Measurements from ENCODE around the gene UNCX. TPM values are rescaled to one million over a fixed set of nuclear protein-coding genes. Genes with fewer than 3 reads are reported as not detected.

UNCX gene
- total RNA-seq, 4 donors from 2014 or later: not detected

DNA sequence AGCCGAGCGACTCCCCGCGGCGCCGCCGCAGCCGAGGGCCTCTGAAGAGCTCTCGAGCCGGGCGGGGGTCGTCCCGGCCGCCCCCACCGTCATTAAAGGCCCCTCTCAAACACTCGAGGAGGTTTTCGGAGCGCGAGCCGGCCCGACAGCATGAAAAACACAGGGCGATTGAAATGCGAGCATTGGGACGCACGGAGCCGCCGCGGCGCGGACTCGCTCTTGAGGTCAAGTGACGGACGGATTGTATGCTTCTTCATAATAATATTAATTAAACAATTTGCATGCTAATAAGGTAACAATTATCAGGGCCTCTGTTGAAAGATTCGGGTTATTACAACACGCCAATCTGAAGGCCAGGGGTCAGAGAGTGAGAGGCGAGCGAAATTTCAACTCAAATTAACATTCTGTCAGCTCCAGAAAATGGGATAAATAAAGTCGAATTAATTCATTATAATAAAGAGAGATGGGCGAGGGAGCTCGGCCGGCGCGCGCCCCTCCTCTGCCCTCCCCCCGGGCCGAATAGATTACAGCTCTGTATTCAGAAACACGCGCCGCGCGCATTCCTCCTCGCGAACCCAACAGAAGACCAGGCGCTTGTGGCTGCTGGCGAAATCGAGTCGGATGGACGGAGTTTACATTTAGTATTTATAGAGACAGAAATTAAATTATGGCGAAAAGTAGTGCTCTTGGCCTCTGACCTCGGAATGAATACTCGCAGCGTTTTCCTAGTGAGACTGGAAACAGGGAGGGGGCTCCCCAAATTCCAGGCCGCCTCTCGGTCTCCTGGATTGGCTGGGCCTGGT lies 2.1 kb upstream of the UNCX start:
- intact Hi-C loops (cut with DNase I; ENCODE audit: low total_unique reads): no loop called here
- DNase-seq (ENCODE audit: low spot score in 2 of 2): no peak
- H3K4me3 ChIP-seq (ENCODE audit: low read depth, poor library complexity, severe bottlenecking): no peak overlapping the region
- TF ChIP-seq, protein P1, sequence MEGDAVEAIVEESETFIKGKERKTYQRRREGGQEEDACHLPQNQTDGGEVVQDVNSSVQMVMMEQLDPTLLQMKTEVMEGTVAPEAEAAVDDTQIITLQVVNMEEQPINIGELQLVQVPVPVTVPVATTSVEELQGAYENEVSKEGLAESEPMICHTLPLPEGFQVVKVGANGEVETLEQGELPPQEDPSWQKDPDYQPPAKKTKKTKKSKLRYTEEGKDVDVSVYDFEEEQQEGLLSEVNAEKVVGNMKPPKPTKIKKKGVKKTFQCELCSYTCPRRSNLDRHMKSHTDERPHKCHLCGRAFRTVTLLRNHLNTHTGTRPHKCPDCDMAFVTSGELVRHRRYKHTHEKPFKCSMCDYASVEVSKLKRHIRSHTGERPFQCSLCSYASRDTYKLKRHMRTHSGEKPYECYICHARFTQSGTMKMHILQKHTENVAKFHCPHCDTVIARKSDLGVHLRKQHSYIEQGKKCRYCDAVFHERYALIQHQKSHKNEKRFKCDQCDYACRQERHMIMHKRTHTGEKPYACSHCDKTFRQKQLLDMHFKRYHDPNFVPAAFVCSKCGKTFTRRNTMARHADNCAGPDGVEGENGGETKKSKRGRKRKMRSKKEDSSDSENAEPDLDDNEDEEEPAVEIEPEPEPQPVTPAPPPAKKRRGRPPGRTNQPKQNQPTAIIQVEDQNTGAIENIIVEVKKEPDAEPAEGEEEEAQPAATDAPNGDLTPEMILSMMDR (IDR thresholded peaks at IDR 0.05): no peak
- no peak for TF ChIP-seq POLR2A (IDR thresholded peaks at IDR 0.05)
- WGBS, 2 donors: 11 to 16% methylated on average over 64 of the region's 64 CpGs

DNA sequence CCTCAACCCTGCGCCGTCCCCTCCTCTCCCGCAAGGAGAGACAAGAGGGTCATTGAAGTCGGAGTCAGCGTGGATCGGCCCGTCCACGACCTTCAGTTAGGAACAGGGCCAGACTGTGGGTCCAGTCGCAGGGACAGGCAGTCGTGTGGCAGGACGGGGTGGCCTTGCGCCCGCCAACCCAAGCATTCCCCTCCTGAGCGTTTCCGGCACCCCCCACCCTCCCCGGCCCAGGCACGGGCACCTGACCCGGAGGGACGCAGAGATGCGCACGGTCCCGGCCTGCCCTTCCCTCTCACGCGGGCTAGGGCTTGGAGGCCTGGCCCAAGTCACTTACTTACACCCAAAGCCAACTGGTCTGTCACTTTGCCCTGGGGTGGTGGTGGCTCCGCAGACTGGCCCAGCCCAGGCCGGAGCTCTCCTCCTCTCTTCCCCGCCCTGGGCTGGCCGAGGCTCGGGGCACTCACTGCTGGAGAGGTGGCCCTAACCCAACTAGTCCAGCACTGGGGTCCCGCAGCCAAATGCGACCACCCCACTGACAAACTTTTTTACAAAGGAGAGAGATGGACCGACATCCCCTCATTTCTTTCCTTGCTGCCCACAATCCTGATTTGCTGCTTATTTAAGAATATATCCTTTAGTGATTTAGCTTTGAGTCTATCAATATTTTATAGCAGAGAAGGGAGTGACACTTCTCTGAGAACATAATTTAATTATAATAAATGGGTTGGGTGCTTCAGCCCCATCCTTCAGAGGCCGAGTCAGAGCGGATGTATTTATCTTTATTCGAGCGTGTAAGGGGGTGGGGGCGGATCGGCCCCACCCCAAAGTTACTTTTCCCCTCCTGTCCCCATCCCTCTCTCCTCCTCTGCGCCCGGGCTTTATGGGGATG lies 1.2 kb upstream of the UNCX start:
- no peak for DNase-seq (ENCODE audit: low spot score in 2 of 2)
- TF ChIP-seq, protein P1 (IDR thresholded peaks at IDR 0.05): no peak
- no peak for TF ChIP-seq POLR2A (IDR thresholded peaks at IDR 0.05)
- 8 to 9% methylated on average over 26 to 40 of the region's 40 CpGs for WGBS, 2 donors
- intact Hi-C loops (cut with DNase I; ENCODE audit: low total_unique reads): no loop called here
- no peak overlapping the region for H3K4me3 ChIP-seq (ENCODE audit: low read depth, poor library complexity, severe bottlenecking)

DNA sequence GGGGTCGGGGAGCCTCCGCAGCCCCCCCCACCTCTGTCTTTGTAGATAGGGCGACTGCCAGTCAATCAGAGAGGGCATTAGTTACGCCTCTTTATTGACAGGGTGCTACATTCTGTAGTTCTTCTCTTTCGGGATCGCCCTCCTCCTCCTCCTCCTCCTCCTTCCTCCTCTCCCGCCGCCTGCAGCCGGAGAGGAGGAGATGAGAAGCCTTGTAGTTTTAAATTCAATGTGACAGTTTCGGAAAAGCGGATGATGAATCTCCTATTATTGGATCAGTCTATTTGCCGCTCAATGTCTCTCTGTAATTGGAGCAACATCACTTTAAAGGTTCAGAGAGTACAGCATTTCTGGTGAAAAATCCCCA lies 587 bp upstream of the UNCX start:
- intact Hi-C loops (cut with DNase I; ENCODE audit: low total_unique reads): no loop called here
- WGBS, 2 donors: 5 to 6% methylated on average over 12 of the region's 12 CpGs
- no peak for DNase-seq (ENCODE audit: low spot score in 2 of 2)
- TF ChIP-seq, protein P1 (IDR thresholded peaks at IDR 0.05): no peak
- TF ChIP-seq POLR2A (IDR thresholded peaks at IDR 0.05): no peak
- no peak overlapping the region for H3K4me3 ChIP-seq (ENCODE audit: low read depth, poor library complexity, severe bottlenecking)

DNA sequence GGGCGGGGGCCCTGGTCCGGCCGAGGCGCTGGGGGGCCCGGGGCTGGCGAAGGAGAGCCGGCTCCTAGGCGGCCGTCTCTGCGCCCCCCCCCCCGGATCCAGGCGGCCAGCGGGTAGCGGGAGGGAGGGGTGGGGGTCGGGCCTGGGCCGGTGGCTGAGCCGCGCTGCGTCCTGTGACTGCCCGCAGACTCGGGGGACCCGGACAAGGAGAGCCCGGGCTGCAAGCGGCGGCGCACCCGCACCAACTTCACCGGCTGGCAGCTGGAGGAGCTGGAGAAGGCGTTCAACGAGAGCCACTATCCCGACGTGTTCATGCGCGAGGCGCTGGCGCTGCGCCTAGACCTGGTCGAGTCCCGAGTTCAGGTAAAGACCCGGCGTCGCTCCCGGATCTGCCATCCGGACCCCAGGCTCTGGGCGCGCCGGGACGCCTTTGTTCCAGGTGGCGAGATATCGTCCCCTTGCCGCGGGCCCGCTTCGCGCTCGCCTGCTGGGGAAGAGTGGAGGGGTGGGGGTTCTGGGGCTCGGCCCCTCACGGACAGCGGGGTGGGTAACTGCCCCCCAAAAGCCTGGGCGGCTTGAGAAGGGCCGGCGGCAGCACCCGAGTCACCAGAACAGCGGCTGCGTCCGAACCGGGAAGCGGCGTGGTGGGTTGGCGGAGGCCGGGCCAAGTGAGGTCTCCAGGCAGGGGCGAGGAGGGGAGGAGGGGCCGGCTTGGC lies 819 bp downstream of the UNCX start:
- DNase-seq (ENCODE audit: low spot score in 2 of 2): no peak
- no peak overlapping the region for H3K4me3 ChIP-seq (ENCODE audit: low read depth, poor library complexity, severe bottlenecking)
- WGBS, 2 donors: 2 to 6% methylated on average over 32 to 33 of the region's 73 CpGs
- TF ChIP-seq POLR2A (IDR thresholded peaks at IDR 0.05): no peak
- TF ChIP-seq, protein P1 (IDR thresholded peaks at IDR 0.05): no peak
- intact Hi-C loops (cut with DNase I; ENCODE audit: low total_unique reads): no loop called here

DNA sequence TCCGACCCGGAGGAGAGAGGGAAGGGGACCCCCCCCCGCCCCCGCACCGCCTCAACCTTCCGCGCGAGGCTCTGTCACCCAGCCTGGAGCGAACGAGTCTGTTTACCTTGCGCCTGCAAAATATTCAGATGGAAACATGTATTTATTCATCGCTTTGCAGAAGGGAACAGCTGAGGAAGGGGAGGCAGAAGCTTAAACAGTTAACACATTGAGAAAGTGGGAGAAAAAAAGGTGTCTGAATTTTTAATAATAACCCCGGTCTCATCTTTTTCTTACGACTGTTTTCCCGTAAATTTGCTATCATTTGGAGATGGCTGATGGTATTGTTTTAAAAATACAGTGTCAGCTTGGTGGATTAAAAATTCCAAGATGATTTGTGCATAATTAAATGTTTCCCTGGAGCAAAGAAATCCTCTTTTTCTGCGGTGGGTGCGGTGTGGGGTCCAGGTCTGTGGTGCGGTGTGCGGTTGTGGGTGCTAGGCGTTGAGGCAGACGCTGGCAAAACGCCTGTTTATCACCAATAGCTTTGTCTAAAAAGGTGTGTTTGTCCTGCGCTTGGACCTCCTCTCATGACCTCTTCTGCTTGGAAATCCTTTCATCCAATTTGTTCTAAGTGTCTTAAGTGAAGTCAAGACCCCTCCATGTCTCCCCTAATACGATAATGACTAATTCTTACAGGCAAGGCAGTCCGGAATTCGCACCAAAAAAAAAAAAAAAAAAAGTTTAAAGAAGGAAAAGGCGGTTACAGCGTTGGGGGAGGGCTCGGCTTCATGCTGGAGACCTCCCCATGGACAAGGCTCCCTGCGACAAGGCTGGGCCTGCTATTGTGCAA lies 1.6 kb downstream of the UNCX start:
- intact Hi-C loops (cut with DNase I; ENCODE audit: low total_unique reads): no loop called here
- no peak for TF ChIP-seq POLR2A (IDR thresholded peaks at IDR 0.05)
- TF ChIP-seq, protein P1 (IDR thresholded peaks at IDR 0.05): no peak
- 8 to 9% methylated on average over 30 of the region's 30 CpGs for WGBS, 2 donors
- H3K4me3 ChIP-seq (ENCODE audit: low read depth, poor library complexity, severe bottlenecking): no peak overlapping the region
- DNase-seq (ENCODE audit: low spot score in 2 of 2): no peak

Measured in lower leg skin (tissue), 4 donors.